ENCODE results near the gene BGLAP.

The BGLAP gene

GRCh38 chr1:156228501-156228900, 13.5 kb upstream of the BGLAP start:
- DNase-seq: no peak

- DNase-seq: no peak
Observed at GRCh38 chr1:156229809-156230472, 12.0 kb upstream of the BGLAP start.

GRCh38 chr1:156230473-156230837, 11.5 kb upstream of the BGLAP start:
- DNase-seq: no peak

- DNase-seq: no peak
Observed at GRCh38 chr1:156232201-156232894, 9.6 kb upstream of the BGLAP start.

- no peak for DNase-seq
Observed at GRCh38 chr1:156233426-156234127, 8.4 kb upstream of the BGLAP start.

GRCh38 chr1:156236164-156236563, 5.8 kb upstream of the BGLAP start:
- DNase-seq: no peak

GRCh38 chr1:156238248-156238647, 3.7 kb upstream of the BGLAP start:
- no peak for DNase-seq

- DNase-seq: no peak
Observed at GRCh38 chr1:156241311-156241811, 623 bp upstream of the BGLAP start.

GRCh38 chr1:156242738-156243137, 754 bp downstream of the BGLAP start:
- no peak for DNase-seq

- DNase-seq: no peak
Observed at GRCh38 chr1:156244126-156244525, 2.1 kb downstream of the BGLAP start.

- DNase-seq: no peak
Observed at GRCh38 chr1:156244712-156245111, 2.7 kb downstream of the BGLAP start.

GRCh38 chr1:156245451-156246232, 3.7 kb downstream of the BGLAP start:
- DNase-seq: no peak

GRCh38 chr1:156246241-156246780, 4.3 kb downstream of the BGLAP start:
- DNase-seq: no peak

- DNase-seq: no peak
Observed at GRCh38 chr1:156246781-156247459, 4.9 kb downstream of the BGLAP start.

GRCh38 chr1:156247460-156248322, 5.7 kb downstream of the BGLAP start, which contains the start of gene PAQR6:
Gene PAQR6 (minus strand): TSS chr1:156248056. CDS start chr1:156246731, 1,325 bp downstream.
- no peak for DNase-seq

- DNase-seq: no peak
Observed at GRCh38 chr1:156248323-156248683, 6.3 kb downstream of the BGLAP start.

GRCh38 chr1:156249593-156249992, 7.6 kb downstream of the BGLAP start:
- DNase-seq: no peak

- DNase-seq: no peak
Observed at GRCh38 chr1:156251527-156251926, 9.5 kb downstream of the BGLAP start.

- no peak for DNase-seq
Observed at GRCh38 chr1:156253634-156254033, 11.7 kb downstream of the BGLAP start.

GRCh38 chr1:156257711-156258110, 15.7 kb downstream of the BGLAP start:
- DNase-seq: no peak

GRCh38 chr1:156258859-156259258, 16.9 kb downstream of the BGLAP start:
- no peak for DNase-seq

Data from activated CD4-positive, alpha-beta T cell treated with anti-CD3 and anti-CD28 coated beads for 1 hour (primary cell).